NK-92 (cell line): ENCODE data around the gene LSAMP.

Experiments used
- DNase-seq: peaks from one replicate; lab custom pipeline; 2025; ENCODE audit not compliant: unreplicated experiment; lab: John Stamatoyannopoulos, UW

The LSAMP gene

DNA sequence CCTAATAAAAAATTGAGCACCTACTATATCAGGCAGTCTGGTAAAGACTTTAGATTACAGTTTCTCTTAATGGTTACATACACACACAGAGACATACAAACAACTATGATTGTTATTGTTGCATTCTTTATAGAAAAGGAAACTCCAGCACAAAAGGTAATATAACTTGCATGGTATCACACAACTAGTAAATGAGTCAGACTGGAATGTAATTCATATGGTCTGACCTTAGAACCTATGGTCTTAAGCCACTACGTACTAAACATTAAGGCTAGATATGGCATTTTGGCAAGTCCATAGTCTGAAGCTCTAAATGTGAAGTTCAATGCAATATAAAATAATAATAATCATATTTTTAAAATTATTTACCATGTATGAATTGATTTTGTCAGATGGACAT, 380.6 kb downstream of the LSAMP start:
- DNase-seq, result no peak

DNA sequence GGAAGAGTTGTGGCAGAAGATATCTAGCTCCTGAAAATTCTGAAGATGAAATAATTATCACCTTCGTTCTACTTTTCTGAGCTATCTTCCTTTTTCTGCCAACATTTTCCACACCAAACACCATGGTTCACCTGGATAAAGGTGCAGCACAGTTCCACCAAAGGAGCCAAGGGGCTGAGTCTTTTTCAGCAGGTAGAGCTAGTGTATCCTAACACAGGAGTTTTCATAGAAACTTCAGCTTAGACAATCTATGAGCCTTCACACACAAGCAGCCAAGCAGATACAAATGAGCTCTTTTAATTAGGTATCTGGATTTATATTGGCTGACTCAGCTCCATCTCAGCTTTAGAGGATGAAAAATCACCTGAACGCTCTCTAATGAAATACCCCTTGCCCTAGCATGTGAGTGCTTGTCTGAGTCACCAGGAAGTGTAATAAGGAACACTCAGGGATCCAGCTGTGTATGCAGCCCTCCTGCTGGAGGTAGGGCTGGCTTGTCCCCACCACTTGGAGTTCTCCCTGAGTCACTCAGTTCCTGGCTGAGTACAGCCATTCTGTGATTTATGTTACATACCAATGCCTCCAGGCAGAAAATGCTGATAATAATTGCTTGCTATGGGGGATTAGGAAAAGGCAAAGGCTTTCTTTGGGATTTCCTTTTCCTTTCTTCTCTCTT, 385.7 kb downstream of the LSAMP start:
- DNase-seq, result no peak

DNA sequence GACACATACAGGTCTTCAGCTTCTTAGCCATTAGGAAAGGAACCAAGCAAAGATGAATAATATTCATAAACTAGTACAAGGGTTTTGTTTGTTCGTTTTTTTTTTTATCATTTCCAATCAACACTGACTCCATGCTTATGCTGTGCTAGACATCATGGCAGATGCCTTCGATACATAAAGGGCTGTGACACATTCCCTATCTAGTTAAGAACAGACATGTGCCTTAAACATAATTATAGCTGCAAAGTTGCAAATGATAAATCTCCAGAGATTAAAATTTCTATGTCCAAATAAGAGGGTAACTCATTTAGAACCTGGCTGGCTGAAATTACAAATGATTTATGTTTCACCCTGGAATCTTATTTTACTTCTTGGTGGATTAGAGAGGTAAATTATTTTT, 386.4 kb downstream of the LSAMP start:
- DNase-seq, result no peak

DNA sequence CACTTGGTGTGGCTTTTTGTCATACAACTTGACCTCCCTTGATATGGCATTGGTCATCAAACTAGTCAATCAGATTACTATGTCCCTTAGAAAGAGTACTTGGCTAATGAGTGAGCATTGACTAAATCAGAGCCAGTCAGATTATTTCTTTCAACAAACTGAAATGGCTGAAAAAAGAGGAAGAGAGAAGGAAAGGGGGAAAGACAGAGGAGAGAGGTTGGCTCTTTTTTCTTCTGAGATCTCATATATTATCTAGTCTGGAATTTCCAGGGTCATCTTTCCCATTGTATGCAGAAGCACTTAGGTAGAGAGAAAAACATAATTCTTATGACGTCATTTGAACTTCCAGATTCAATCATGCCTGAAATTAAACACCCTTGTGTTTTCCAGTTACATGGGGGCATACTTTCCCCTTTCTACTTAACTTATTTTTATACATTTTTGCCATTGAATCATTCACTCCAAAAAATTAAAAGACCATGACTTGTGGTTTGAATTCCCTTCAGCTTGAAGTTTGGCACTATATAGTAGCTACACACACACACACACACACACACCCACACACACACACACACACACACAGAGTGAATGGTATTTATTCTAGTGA, 387.8 kb downstream of the LSAMP start:
- DNase-seq, result no peak

DNA sequence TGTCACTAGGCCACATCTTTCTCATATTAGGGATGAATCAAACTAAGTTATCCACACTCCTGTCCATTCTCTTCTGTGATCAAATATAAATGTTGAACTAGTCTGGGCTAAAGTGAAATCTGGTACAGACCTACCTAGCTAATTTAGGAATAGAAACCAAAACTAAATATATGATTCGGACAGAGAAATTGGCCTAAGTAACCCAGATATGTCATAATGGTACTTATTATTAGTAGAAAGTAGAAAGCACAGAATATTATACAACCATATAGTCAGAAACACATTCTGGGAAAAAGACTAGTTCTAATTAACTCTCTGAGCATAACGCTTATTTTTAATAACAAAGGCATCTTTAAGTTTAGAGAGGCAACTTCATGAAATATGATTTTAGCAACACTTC, 389.0 kb downstream of the LSAMP start:
- no peak for DNase-seq

DNA sequence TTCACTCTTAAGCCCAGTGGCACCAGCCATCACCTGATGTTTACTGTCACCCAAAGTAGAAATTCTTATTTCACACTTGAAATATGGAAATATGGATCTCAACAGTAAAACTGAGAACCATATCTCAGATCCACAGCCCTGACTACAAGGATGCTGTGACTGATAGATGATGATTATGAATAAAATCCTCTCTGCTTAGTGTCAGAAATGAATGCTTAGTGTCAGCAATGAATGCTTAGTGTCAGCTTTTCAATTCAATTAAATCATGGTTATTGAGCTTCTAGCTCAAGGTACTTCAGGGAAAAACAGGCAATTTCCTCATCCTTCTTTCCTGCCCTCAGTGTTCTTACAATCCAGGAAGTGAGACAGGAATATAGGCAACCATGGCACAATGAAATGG, 392.3 kb downstream of the LSAMP start:
- no peak for DNase-seq

DNA sequence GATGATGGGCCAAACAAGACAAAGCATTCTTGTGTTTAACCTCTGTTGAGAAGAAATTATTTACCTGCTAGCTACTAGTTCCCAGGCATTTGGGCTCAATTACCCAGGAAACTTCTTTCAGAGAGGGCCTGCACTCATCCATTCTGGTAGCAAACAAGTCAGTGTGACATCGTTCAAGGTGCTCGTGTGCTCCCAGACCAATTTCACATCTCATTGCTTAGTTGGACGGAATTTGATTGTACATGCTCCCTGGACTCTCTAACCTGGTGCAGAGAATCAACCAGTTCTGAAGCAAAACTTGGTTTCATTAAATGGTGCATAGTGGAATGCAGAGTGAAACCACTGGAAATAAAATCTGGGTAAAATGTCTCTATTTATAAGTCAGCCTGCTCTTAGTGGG, 392.7 kb downstream of the LSAMP start:
- no peak for DNase-seq

DNA sequence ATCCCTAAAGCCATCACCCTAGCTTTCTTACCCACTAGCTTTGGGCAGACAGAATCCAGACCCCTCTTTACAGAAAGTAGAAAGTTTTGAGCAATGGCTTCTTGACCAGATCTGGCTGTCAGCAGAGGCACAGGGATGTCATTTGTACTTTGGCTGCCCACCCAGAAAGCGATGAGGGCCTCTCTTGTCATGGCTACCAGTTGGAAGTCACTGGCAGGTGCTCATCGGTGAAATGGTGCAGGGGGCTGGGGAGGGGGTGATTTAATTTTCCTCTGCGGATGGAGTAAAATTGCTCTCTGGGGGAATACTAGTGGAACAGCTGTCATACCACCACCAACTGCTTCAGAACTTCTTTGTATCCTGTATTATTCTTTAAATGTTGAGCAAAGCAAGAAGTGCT, 393.7 kb downstream of the LSAMP start:
- DNase-seq, result no peak

DNA sequence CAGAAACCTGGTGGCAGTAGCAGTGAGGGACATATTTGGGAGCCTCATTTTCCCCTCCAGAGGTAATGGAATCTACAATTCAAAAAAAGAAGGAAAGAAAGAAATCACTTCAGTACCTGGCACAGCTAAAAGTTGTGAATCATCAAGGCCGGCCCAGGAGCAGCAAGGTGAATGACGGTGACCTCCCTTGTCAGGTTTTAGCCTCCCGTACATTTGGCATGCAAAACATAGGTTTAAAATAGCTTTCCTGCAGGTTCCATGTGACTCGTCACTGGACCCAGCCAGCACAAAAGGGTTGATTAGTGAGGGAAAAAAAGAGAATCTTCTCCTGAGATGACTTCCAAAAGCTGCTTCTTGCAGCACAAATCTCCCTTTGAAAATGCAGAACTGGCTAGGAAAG, 394.2 kb downstream of the LSAMP start:
- no peak for DNase-seq

DNA sequence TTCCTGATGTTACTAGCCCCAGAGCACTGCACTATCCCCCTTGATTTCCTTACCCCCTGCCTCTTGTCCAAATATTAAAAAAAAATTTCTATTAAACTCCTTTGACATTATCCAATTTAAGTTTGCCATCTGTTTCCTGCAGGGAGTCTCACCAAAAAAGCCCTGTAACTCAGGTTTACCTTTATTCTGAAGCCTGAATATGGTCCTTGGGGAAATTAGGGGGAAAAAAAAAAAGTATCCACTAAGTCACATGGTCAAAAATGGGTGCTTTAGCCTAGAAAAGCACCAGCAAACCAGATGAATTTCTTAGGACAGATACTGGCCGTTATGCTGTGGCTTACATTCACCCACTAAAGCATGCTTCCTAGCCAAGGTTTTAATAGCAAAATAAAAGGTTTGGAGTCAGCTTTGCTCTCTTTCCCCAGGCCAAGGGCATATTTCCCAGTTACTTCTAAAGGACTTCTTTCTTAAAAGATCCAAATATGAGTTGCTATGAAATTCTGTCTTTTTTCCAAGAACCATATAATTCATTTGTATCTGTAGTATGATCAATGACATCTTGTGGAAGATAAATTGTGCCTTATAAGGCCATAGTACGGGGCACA, 394.9 kb downstream of the LSAMP start:
- DNase-seq, result no peak

DNA sequence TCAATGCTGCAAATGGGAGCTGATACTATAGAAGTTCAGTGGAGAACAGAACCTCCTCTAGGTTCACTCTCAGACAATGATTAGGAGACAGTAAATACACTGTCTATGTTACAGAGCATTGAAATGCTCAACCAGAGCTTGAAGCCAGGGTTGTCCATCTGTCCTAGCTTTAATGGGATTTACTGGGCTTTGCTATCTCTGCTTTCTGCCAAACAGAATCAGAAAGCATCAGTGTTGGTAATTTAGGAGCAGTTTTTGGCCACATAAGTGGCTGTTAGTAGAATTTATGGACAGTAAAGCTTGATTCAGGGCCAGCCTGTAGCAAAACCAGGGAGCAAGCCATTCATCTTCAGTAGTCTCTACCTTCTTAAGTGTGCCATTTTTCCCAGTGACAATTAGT, 396.3 kb downstream of the LSAMP start:
- DNase-seq, result no peak

DNA sequence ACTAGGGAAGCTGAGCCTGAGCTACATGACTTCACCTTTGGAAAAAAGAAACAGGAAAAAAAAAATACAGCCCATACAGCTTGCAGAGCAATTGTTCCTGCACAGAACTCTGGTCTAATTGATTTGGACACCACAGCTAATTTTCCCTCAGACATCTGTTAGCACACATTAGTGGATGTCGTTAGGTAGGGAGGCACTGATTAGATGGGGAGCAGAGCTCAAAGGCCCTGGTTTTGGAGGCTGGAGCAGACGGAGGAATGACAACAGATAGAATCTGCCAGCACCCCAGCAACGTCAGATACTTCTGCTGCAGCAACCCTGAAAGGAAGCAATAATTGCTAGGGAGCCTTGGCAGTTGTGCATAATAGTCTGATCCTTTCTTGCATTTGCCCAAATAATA, 398.9 kb downstream of the LSAMP start:
- no peak for DNase-seq

DNA sequence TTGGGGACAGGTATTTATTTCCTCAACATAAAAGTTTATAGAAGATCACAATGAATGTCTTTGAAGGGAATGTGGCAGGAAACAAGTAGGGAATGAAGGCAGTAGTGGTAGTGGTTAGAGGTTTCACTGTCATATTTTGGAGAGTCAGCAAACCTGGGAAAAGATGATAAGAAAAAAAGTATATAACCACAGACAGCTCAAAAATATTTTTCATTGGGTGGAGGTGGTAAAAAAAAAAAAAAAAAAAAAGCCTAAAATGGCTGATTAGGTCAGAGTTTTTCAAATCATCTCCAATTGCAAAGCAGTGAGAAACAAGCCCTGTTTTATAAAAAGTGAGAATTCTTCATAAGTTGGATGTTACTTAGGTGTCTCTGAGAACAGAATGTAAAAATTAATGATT, 400.0 kb downstream of the LSAMP start:
- DNase-seq, result no peak

DNA sequence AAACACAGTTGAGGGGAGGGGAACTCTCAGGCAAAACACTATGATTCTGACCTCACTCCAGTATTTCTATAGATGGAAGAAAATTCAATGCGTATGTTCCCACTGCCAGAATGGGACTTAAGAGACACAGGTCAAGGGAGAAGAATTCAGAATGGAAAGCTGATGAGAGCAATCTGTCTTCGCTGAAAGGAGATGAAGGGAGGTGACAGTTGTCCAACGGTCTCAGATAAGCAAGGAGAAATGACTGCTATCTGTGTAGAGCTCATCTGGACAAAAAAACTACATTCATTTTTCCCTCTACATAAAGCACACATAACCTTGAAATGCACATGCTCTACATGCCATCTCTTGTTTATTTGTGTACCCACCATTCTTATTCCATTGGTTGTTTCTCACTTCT, 405.1 kb downstream of the LSAMP start:
- DNase-seq, result no peak

DNA sequence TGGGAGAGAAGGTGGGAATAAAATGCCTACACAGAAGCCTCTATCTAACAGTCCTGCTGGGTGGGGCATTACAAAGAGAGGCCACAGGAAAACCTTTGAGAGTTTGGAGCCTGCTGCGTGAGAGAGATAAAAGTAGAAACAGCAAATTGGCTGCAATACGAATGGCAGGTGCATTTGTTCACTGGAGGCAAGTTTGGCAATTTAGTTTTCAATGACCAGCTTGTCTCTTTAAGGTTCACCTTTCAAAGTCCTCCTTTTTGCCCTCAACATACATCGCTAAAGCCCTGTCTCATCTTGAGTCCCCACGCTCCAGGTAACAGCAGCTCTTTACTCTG, 405.7 kb downstream of the LSAMP start:
- no peak for DNase-seq

DNA sequence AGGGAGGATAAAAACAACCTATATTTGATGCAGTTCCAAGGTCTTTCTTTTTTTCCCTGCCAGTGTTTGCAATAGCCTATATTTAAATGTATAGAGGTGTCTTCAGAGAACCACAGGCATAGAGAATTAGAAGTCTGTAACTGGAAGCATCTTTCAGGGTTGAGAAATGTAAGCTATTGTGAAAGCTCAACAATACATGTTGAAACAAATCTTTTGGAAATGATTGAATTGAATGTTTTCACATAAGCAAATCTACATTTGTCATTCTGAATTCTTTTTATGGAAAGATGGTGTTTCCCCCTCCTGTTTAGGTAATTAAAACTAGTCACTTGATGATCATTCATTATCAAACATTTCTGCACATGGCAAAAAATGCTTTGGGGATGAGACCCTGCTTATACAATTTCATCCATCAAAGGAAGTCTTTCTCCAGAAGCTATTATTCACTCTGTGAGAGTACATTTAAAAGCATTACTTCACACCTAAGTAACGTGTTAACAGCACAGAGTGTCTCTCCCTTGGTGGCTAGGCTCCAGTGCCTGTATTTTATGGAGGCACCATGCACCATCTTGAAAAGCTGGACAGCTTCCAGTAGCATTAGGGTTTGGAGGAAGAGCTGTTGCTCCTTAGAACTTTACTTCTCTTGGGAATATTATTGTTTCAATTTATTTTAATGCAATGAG, 406.2 kb downstream of the LSAMP start:
- DNase-seq, result no peak

DNA sequence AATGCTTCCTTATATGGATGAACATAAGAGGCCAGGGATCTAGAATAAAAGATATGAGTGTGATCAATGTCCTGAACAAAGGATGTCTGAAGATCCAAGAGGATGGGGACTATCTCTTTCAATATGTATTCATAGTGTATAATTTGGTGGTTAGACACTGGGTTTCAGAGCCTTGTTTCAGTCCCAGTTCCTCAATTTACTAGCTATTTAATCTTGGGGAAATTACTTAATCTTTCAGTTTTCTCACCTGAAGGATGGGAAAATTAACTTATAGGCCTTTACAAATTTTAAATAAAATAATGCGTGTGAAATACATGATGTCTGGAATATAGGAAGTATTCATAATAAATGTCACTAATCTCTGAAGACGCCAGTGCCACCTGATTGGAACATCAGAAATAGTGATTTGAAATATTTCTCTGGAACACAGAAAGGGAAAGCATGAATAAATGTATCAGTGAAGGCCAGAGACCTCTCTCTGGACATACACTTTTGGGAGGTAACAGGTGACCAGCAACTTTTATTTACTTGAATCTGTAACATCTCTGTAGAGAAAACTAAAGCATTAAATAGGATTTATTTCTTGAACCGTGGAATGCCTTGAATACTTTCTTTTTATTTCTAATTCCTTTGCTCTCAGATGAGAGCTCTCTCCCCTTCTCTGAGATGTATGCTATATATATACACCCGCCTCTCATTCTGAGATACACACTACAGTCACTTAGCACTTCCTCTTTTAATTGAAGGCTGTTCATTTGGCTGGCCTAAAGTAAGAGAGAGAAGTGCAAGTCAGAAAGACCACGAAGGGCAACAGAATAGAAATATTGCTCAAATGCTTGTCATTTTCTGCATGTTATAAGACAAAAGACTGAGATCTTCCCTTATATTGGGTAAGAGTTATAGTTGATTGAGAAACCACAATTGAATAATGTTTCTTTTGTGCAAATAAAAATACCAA, 407.1 kb downstream of the LSAMP start:
- DNase-seq, result no peak

DNA sequence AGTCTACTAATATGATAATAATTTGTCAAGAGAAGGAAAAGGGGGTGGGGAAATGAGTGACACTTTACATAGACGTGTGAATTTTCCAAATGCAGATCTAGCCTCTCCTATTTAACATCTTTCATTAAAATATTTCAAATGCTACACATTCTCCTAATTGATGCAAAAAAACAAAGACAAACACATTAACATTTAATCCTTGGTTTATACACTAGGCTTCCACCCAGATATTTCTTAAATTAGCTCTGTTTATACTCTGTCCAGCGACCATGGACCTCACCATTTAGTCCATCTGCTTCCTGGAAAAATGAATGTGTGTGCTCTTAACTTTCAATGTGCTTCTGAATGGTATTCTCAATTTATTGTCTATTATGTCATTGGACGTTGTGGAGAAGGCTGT, 409.9 kb downstream of the LSAMP start:
- DNase-seq, result no peak

DNA sequence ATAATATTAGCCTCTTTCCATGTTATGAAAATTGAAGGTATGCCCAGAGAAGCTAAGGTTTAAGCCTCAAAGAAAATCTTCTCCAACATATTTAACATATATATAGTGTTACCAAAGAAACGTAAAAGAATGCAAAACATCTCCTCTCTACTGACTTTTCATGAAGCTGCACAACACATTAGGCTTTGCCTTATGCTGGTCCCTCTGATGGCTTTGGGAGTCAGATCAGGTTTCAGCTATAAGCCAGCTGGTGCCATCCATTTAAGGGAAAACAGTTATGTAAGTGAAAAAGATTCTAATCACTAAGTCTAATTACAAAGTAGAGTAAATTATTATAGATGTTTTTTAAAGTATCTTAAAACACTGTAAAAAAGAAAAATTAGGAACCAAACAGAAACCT, 410.5 kb downstream of the LSAMP start:
- no peak for DNase-seq

DNA sequence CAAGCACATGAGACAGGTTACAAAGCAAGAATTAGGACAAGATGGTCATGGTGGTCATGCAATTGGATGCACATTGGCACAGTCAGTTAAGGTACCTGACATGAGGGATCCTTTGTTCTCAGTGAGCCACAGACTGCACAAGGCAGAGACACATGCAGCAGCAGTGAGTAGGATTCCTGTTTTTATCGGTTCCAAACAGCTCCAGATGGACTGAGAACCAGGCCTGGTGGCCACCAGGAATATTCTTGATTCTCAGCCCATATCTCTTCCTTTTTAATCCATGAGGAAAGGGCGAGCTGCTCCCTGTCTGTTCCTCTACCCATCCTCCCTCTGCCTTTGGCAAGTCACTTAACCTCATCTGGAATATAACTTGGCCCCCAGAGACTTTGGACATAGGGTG, 411.2 kb downstream of the LSAMP start:
- DNase-seq, result no peak

DNA sequence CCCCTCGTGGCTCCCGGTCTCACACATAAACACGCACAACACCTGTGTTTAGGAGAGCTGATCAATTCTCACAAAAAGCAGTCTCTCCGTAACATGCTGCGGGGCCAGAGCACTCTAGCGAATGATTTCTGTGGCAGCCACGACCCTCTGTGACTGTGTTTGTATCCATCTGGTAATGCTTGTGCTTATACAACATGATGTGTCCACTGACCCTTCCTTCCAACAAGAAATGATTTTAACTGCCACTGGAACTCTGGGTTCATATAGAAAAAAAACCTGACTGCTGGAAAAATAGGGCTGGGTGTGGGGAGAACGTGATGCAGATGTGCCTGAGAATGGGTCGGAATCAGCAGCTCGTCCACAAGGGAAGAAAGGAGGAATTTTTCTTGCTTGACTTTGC, 411.8 kb downstream of the LSAMP start:
- DNase-seq, result no peak
